ENCODE data around the gene DMRTA1.

- TF ChIP-seq POLR2A (IDR thresholded peaks at IDR 0.05; ENCODE audit: borderline replicate concordance, extremely low read depth, insufficient read depth, insufficient read length): no peak
- TF ChIP-seq POLR2AphosphoS5 (IDR thresholded peaks at IDR 0.05; ENCODE audit: low read depth, low read length): no peak
- no peak for TF ChIP-seq CTCF (IDR thresholded peaks at IDR 0.05 in 2 of 3, conservative IDR thresholded peaks at IDR 0.05 in 1 of 3; ENCODE audit: borderline replicate concordance in 1 of 3, insufficient read depth in 1 of 3, low read depth in 2 of 3, low read length in 2 of 3)
- no peak for TF ChIP-seq SRF (IDR thresholded peaks at IDR 0.05; ENCODE audit: low read depth)
- TF ChIP-seq EZH2phosphoT487 (IDR thresholded peaks at IDR 0.05; ENCODE audit: borderline replicate concordance): no peak
- TF ChIP-seq EZH2 (IDR thresholded peaks at IDR 0.05): no peak
- TF ChIP-seq SIN3A (IDR thresholded peaks at IDR 0.05; ENCODE audit: low read depth): no peak
- no peak for TF ChIP-seq CEBPB (IDR thresholded peaks at IDR 0.05; ENCODE audit: low read depth)
These were observed 21.1 kb upstream of the DMRTA1 start for GRCh38 chr9:22425551-22425950.

All from HCT116 (cell line).